Ovary (tissue), 3 donors: ENCODE results near the gene AP4B1.

Experiments used
- CTCF ChIP-seq, 3 donors: fragments of 450-650 bp in 2 of 3; fragments of 200-600 bp in 1 of 3; IDR thresholded peaks; one replicate each; pipeline versions ENCODE4 v1.5.1 to v1.8.0; 2016 to 2022; ENCODE audit warnings: antibody characterized with exemption in 3 of 3, mild to moderate bottlenecking in 1 of 3
- EP300 ChIP-seq: sonication (generic); formaldehyde crosslinking; IDR thresholded peaks from one replicate; pipeline ENCODE4 v1.6.1; 2017; ENCODE audit warnings: antibody characterized with exemption
- POLR2A ChIP-seq: fragments of 450-650 bp; IDR thresholded peaks from one replicate; pipeline ENCODE4 v1.6.1; 2017; ENCODE audit warnings: antibody characterized with exemption, mild to moderate bottlenecking, moderate library complexity
- donor health status: DM: no; HTN: no; CAD: no.

GRCh38 chr1:113945329-113945728 lies 40.7 kb upstream of the AP4B1 start:
- TF ChIP-seq CTCF (IDR thresholded peaks at IDR 0.05), result no peak
- no peak for TF ChIP-seq POLR2A
- no peak for TF ChIP-seq EP300
